HepG2 (cell line): ENCODE results near the gene CKS1B. TPM values are rescaled to one million over a fixed set of nuclear protein-coding genes. Genes with fewer than 3 reads are reported as not detected.
A peak's percentile ranks its signal among the peaks of the same experiment; 100 is the strongest.

Experiments
- DR1 ChIP-seq: sonication (generic); formaldehyde crosslinking; IDR thresholded peaks from 2 replicates; pipeline ENCODE4 v1.8.0; 2021; ENCODE audit warnings: mild to moderate bottlenecking, missing genetic modification reagents, inconsistent platforms
- GABPB1 ChIP-seq: IDR thresholded peaks from 2 replicates; pipeline ENCODE4 v1.6.1; 2016; ENCODE audit warnings: mild to moderate bottlenecking, missing genetic modification reagents, moderate library complexity, missing compliant biosample characterization
- HNF1B ChIP-seq: sonication (generic); formaldehyde crosslinking; IDR thresholded peaks from 2 replicates; pipeline ENCODE4 v1.5.1; 2020; ENCODE audit warnings: mild to moderate bottlenecking, moderate library complexity, missing genetic modification reagents
- NFYC ChIP-seq: IDR thresholded peaks from 2 replicates; pipeline ENCODE4 v1.6.1; 2016; ENCODE audit warnings: missing genetic modification reagents, missing compliant biosample characterization
- NR2F6 ChIP-seq, 2 experiments: IDR thresholded peaks; 2 replicates each; pipeline ENCODE4 v1.6.1; 2016; ENCODE audit warnings: antibody characterized with exemption in 1 of 2, mild to moderate bottlenecking in 1 of 2
- PAWR ChIP-seq: sonication (generic); formaldehyde crosslinking; IDR thresholded peaks from 2 replicates; pipeline ENCODE4 v1.4.0; 2020; ENCODE audit warnings: missing genetic modification reagents, mild to moderate bottlenecking, borderline replicate concordance
- PPARG ChIP-seq: conservative IDR thresholded peaks from 2 replicates; pipeline ENCODE4 v1.6.1; 2016; ENCODE audit warnings: missing biosample characterization, missing genetic modification reagents
- THRA ChIP-seq: sonication (generic); formaldehyde crosslinking; IDR thresholded peaks from 2 replicates; pipeline ENCODE4 v1.4.0; 2020; ENCODE audit warnings: missing genetic modification reagents, borderline replicate concordance
- UBTF ChIP-seq: sonication (generic); formaldehyde crosslinking; IDR thresholded peaks from 2 replicates; pipeline ENCODE4 v1.4.0; 2020; ENCODE audit warnings: mild to moderate bottlenecking, missing genetic modification reagents
- ZFP1 ChIP-seq: IDR thresholded peaks from 2 replicates; pipeline ENCODE4 v1.6.1; 2016
- ZNF317 ChIP-seq: sonication (generic); formaldehyde crosslinking; IDR thresholded peaks from 2 replicates; pipeline ENCODE4 v1.5.0; 2020; ENCODE audit warnings: mild to moderate bottlenecking, missing genetic modification reagents
- ZNF589 ChIP-seq: sonication (generic); formaldehyde crosslinking; conservative IDR thresholded peaks from 2 replicates; pipeline ENCODE4 v1.8.0; 2022; ENCODE audit warnings: mild to moderate bottlenecking, moderate library complexity, missing genetic modification reagents
- polyA plus RNA-seq, 8 experiments: library from polyadenylated mRNA; depleted of rRNA in 3 of 8; stranded (reverse) in 7 of 8; unstranded in 1 of 8; fragments of >200 nt; fragmentation: Illumina TruSeq in 4 of 8; extraction: Trizol in 4 of 8; gene quantifications; 2 replicates each; pipeline versions ENCODE4 v1.2.1 to v1.2.3, GENCODE V29; 2011 to 2016; ENCODE audit warnings: low read depth in 4 of 8, missing spikeins in 1 of 8, mixed read lengths in 1 of 8; ENCODE audit not compliant: insufficient read depth in 1 of 8
- total RNA-seq, 5 experiments: library from RNA; depleted of rRNA; stranded (reverse); fragments of >200 nt; fragmentation: Illumina TruSeq; extraction: Trizol; gene quantifications; 2 replicates each; pipeline ENCODE4 v1.2.3, GENCODE V29; 2016; ENCODE audit warnings: low read depth in 1 of 5
- TF ChIP-seq, protein P1 (sequence below): IDR thresholded peaks from 2 replicates; pipeline ENCODE4 v1.6.1; 2012; ENCODE audit warnings: low read depth, low read length, improper control_type of control experiment
- TF ChIP-seq, protein P2 (sequence below): sonication (generic); formaldehyde crosslinking; IDR thresholded peaks from 2 replicates; pipeline ENCODE4 v1.8.1; 2023; ENCODE audit warnings: mild to moderate bottlenecking, missing genetic modification reagents
- TF ChIP-seq, protein P3 (sequence below): IDR thresholded peaks from 2 replicates; pipeline ENCODE4 v1.4.0; 2020; ENCODE audit warnings: mild to moderate bottlenecking, missing genetic modification reagents

CKS1B gene
- total and polyA plus RNA-seq, 2 of the 13 experiments (the other 11 are each of a cell fraction or from before 2014, with no cell fraction given), result 217 to 222 TPM

GRCh38 chr1:154970631-154971340 is 3.7 kb upstream of the CKS1B start, which contains the start of gene SHC1 (continued):
- TF ChIP-seq HNF1B (CRISPR knock-in tag) (peak; percentile 83), GABPB1 (CRISPR knock-in tag) (peak; percentile 12; the same call in 1 of the 2 replicates), PPARG (CRISPR knock-in tag) (0 out of 2 replicates have a peak, but pooled peaks have one; percentile 40), UBTF (CRISPR knock-in tag) (peak; percentile 20; the same call in 1 of the 2 replicates), NR2F6 (IDR thresholded peaks at IDR 0.05) (0 out of 2 replicates have a peak, but pooled peaks have one; percentile 11), NR2F6 (CRISPR knock-in tag; IDR thresholded peaks at IDR 0.05) (no peak), NFYC (CRISPR knock-in tag) (peak; percentile 65), ZFP1 (CRISPR knock-in tag) (no peak), THRA (CRISPR knock-in tag) (no peak), ZNF317 (CRISPR knock-in tag) (no peak), ZNF589 (no peak), PAWR (CRISPR knock-in tag) (no peak), DR1 (CRISPR knock-in tag) (no peak)
- TF ChIP-seq, protein P1, sequence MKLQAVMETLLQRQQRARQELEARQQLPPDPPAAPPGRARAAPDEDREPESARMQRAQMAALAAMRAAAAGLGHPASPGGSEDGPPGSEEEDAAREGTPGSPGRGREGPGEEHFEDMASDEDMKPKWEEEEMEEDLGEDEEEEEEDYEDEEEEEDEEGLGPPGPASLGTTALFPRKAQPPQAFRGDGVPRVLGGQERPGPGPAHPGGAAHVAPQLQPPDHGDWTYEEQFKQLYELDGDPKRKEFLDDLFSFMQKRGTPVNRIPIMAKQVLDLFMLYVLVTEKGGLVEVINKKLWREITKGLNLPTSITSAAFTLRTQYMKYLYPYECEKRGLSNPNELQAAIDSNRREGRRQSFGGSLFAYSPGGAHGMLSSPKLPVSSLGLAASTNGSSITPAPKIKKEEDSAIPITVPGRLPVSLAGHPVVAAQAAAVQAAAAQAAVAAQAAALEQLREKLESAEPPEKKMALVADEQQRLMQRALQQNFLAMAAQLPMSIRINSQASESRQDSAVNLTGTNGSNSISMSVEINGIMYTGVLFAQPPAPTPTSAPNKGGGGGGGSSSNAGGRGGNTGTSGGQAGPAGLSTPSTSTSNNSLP, result no peak
- TF ChIP-seq, protein P2, sequence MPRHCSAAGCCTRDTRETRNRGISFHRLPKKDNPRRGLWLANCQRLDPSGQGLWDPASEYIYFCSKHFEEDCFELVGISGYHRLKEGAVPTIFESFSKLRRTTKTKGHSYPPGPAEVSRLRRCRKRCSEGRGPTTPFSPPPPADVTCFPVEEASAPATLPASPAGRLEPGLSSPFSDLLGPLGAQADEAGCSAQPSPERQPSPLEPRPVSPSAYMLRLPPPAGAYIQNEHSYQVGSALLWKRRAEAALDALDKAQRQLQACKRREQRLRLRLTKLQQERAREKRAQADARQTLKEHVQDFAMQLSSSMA (CRISPR knock-in tag), result no peak
- TF ChIP-seq, protein P3, sequence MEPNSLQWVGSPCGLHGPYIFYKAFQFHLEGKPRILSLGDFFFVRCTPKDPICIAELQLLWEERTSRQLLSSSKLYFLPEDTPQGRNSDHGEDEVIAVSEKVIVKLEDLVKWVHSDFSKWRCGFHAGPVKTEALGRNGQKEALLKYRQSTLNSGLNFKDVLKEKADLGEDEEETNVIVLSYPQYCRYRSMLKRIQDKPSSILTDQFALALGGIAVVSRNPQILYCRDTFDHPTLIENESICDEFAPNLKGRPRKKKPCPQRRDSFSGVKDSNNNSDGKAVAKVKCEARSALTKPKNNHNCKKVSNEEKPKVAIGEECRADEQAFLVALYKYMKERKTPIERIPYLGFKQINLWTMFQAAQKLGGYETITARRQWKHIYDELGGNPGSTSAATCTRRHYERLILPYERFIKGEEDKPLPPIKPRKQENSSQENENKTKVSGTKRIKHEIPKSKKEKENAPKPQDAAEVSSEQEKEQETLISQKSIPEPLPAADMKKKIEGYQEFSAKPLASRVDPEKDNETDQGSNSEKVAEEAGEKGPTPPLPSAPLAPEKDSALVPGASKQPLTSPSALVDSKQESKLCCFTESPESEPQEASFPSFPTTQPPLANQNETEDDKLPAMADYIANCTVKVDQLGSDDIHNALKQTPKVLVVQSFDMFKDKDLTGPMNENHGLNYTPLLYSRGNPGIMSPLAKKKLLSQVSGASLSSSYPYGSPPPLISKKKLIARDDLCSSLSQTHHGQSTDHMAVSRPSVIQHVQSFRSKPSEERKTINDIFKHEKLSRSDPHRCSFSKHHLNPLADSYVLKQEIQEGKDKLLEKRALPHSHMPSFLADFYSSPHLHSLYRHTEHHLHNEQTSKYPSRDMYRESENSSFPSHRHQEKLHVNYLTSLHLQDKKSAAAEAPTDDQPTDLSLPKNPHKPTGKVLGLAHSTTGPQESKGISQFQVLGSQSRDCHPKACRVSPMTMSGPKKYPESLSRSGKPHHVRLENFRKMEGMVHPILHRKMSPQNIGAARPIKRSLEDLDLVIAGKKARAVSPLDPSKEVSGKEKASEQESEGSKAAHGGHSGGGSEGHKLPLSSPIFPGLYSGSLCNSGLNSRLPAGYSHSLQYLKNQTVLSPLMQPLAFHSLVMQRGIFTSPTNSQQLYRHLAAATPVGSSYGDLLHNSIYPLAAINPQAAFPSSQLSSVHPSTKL, result no peak
